H9 (cell line): ENCODE measurements around the gene TST. TPM values are rescaled to one million over a fixed set of nuclear protein-coding genes. Genes with fewer than 3 reads are reported as not detected.

Source experiments
- DNase-seq: peaks from one replicate; pipeline ENCODE4 v3.0.0-alpha.2; 2017
- H2AFZ ChIP-seq: one replicate; pipeline ENCODE4 v1.6.1; 2013; ENCODE audit warnings: mild to moderate bottlenecking, low read length, control low read depth, moderate library complexity
- H2AK5ac ChIP-seq: 2 replicates; pipeline ENCODE4 v1.6.1; 2013; ENCODE audit warnings: low read length, control low read depth, mixed read lengths; ENCODE audit not compliant: insufficient read length
- H2BK120ac ChIP-seq: one replicate; pipeline ENCODE4 v1.6.1; 2013; ENCODE audit warnings: low read depth, mild to moderate bottlenecking, low read length, control low read depth, inconsistent platforms; ENCODE audit not compliant: poor library complexity, severe bottlenecking
- H2BK12ac ChIP-seq: 2 replicates; pipeline ENCODE4 v1.6.1; 2013; ENCODE audit warnings: low read length, control low read depth, mixed read lengths, low read depth; ENCODE audit not compliant: insufficient read length
- H2BK15ac ChIP-seq: 2 replicates; pipeline ENCODE4 v1.6.1; 2013; ENCODE audit warnings: low read depth, low read length, control low read depth
- H2BK20ac ChIP-seq: one replicate; pipeline ENCODE4 v1.6.1; 2013; ENCODE audit warnings: low read depth, mild to moderate bottlenecking, low read length, control low read depth, inconsistent platforms; ENCODE audit not compliant: poor library complexity, severe bottlenecking
- H2BK5ac ChIP-seq: 2 replicates; pipeline ENCODE4 v1.6.1; 2013; ENCODE audit warnings: low read length, control low read depth, mixed read lengths; ENCODE audit not compliant: insufficient read length
- H3K14ac ChIP-seq: 2 replicates; pipeline ENCODE4 v1.6.1; 2013; ENCODE audit warnings: low read length, control low read depth; ENCODE audit not compliant: insufficient read depth
- H3K18ac ChIP-seq: 2 replicates; pipeline ENCODE4 v1.6.1; 2013; ENCODE audit warnings: low read depth, mild to moderate bottlenecking, mixed read lengths, low read length, control low read depth; ENCODE audit not compliant: insufficient read length
- H3K23ac ChIP-seq: 2 replicates; pipeline ENCODE4 v1.6.1; 2013; ENCODE audit warnings: low read length, control low read depth, mixed read lengths, low read depth; ENCODE audit not compliant: insufficient read length
- H3K23me2 ChIP-seq: 2 replicates; pipeline ENCODE4 v1.6.1; 2013; ENCODE audit warnings: low read depth, mild to moderate bottlenecking, mixed read lengths, low read length, control low read depth; ENCODE audit not compliant: insufficient read length, poor library complexity, severe bottlenecking
- H3K27ac ChIP-seq: 2 replicates; pipeline ENCODE4 v1.5.1; 2013; ENCODE audit warnings: low read length, control low read depth, mixed read lengths, low read depth; ENCODE audit not compliant: insufficient read length
- H3K27me3 ChIP-seq: 2 replicates; pipeline ENCODE4 v1.6.1; 2013; ENCODE audit warnings: low read length, control low read depth, inconsistent platforms; ENCODE audit not compliant: insufficient read depth
- H3K4ac ChIP-seq: 2 replicates; pipeline ENCODE4 v1.6.1; 2013; ENCODE audit warnings: low read depth, mild to moderate bottlenecking, control low read depth, inconsistent platforms, low read length, moderate library complexity
- H3K4me1 ChIP-seq: 2 replicates; pipeline ENCODE4 v1.6.1; 2013; ENCODE audit warnings: low read length, control low read depth, inconsistent platforms; ENCODE audit not compliant: insufficient read depth
- H3K4me2 ChIP-seq: 2 replicates; pipeline ENCODE4 v1.6.1; 2013; ENCODE audit warnings: low read length, control low read depth, mixed read lengths; ENCODE audit not compliant: insufficient read length, insufficient read depth
- H3K56ac ChIP-seq: 2 replicates; pipeline ENCODE4 v1.6.1; 2013; ENCODE audit warnings: low read depth, mild to moderate bottlenecking, mixed read lengths, low read length, control low read depth; ENCODE audit not compliant: insufficient read length
- H3K79me1 ChIP-seq: 2 replicates; pipeline ENCODE4 v1.6.1; 2013; ENCODE audit warnings: low read depth, mild to moderate bottlenecking, moderate library complexity, low read length, control low read depth, inconsistent platforms; ENCODE audit not compliant: insufficient read depth, poor library complexity, severe bottlenecking
- H3K79me2 ChIP-seq: 2 replicates; pipeline ENCODE4 v1.6.1; 2013; ENCODE audit warnings: low read length, control low read depth, inconsistent platforms; ENCODE audit not compliant: insufficient read depth
- H3K9ac ChIP-seq: 2 replicates; pipeline ENCODE4 v1.6.1; 2013; ENCODE audit warnings: low read length, control low read depth, mixed read lengths; ENCODE audit not compliant: insufficient read length; ENCODE audit errors: extremely low read depth
- H3K9me3 ChIP-seq: one replicate; pipeline ENCODE4 v1.6.1; 2013; ENCODE audit warnings: low read depth, low read length, inconsistent platforms; ENCODE audit not compliant: control insufficient read depth
- H3T11ph ChIP-seq: one replicate; pipeline ENCODE4 v1.6.1; 2013; ENCODE audit warnings: mild to moderate bottlenecking, low read length, control low read depth, inconsistent platforms
- H4K20me1 ChIP-seq: one replicate; pipeline ENCODE4 v1.6.1; 2013; ENCODE audit not compliant: control insufficient read depth, insufficient read length, insufficient read depth
- H4K5ac ChIP-seq: 2 replicates; pipeline ENCODE4 v1.6.1; 2013; ENCODE audit warnings: low read depth, mild to moderate bottlenecking, mixed read lengths, low read length, control low read depth; ENCODE audit not compliant: insufficient read length
- H4K8ac ChIP-seq: replicated peaks from 2 replicates; pipeline ENCODE4 v1.6.1; 2013; ENCODE audit warnings: low read length, control low read depth, mixed read lengths, low read depth; ENCODE audit not compliant: insufficient read length
- H4K91ac ChIP-seq: 2 replicates; pipeline ENCODE4 v1.6.1; 2013; ENCODE audit warnings: low read depth, mild to moderate bottlenecking, moderate library complexity, mixed read lengths, low read length, control low read depth; ENCODE audit not compliant: insufficient read length
- H3K27ac Mint-ChIP-seq, 3 experiments: 2 replicates in 2 of 3; 3 replicates in 1 of 3; pipeline ENCODE4 v1.8.0; 2020 to 2021; ENCODE audit warnings: mixed read lengths in 3 of 3, mild to moderate bottlenecking in 1 of 3, moderate library complexity in 1 of 3
- H3K27me3 Mint-ChIP-seq: 2 replicates; pipeline ENCODE4 v1.8.0; 2021; ENCODE audit warnings: low read depth, mild to moderate bottlenecking, moderate library complexity, mixed read lengths
- H3K36me3 Mint-ChIP-seq, 3 experiments: 2 replicates in 2 of 3; 3 replicates in 1 of 3; pipeline ENCODE4 v1.8.0; 2020 to 2021; ENCODE audit warnings: low read depth in 3 of 3, mixed read lengths in 3 of 3; ENCODE audit not compliant: insufficient read depth in 1 of 3
- H3K4me1 Mint-ChIP-seq, 2 experiments: 2 replicates each; pipeline ENCODE4 v1.8.0; 2020; ENCODE audit warnings: mixed read lengths in 2 of 2
- H3K4me3 Mint-ChIP-seq, 2 experiments: 2 replicates in 1 of 2; 3 replicates in 1 of 2; pipeline ENCODE4 v1.8.0; 2020 to 2021; ENCODE audit warnings: mild to moderate bottlenecking in 2 of 2, mixed read lengths in 2 of 2, moderate library complexity in 1 of 2
- H3K9me3 Mint-ChIP-seq, 2 experiments: 2 replicates in 1 of 2; 3 replicates in 1 of 2; pipeline ENCODE4 v1.8.0; 2020; ENCODE audit warnings: mild to moderate bottlenecking in 2 of 2, mixed read lengths in 2 of 2, moderate library complexity in 1 of 2
- WGBS: extraction: QIAGEN DNeasy Blood & Tissue Kit; methylation state at CpG from one replicate; pipeline ENCODE4 v1.1.7; 2013; ENCODE audit warnings: missing lambda C conversion rate, low lambda C conversion rate, mixed read lengths; ENCODE audit not compliant: insufficient read length; ENCODE audit errors: extremely low coverage; 5-methylcytosine and 5-hydroxymethylcytosine counted together
- total RNA-seq: library from RNA; stranded (reverse); gene quantifications from 2 replicates; pipeline ENCODE4 v1.2.1, GENCODE V29; 2021
- TF ChIP-seq, protein P1 (sequence below): fragments of 200-600 bp; sonication (generic); conservative IDR thresholded peaks from 3 replicates; pipeline ENCODE4 v1.8.0; 2021; ENCODE audit warnings: antibody characterized with exemption, mild to moderate bottlenecking

Gene TST
- total RNA-seq, 1 experiment from 2014 or later, result 31.9 TPM

DNA sequence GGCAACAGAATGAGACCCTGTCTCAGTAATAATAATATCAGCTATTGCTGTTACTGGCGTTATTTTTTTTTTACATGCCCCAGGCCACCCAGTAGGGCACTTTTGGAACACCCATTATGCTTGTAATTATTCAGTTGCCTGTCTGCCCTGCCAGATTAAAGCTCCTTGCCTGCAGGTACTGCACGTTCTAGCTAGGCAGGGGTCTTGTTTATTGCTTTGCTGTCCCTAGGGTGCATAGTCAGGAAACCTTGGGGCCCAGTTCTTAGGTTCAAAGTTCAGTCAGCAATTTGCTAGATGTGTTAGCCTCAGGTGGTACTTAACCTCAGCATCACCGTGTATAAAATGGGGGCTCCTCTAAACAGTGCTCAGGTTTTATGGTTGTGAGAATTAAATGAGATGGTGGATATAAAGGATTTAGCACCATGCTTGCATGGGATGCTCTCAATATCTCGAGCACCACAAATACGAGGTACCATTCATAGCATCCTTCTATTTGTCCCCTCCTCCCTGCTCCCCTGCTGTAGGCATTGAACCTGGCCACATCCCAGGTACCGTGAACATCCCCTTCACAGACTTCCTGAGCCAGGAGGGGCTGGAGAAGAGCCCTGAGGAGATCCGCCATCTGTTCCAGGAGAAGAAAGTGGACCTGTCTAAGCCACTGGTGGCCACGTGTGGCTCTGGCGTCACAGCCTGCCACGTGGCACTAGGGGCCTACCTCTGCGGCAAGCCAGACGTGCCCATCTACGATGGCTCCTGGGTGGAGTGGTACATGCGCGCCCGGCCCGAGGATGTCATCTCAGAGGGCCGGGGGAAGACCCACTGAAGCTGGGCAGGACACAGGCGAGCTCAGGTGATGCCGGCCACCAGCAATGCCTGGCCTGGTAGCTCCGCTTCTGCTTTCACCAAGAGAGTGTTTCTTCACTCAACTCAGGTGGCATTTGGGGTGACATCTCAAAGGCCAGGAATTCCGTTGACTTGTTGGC, 9.7 kb upstream of the TST start:
- Mint-ChIP-seq H3K27me3 (peaks cover 3% of the 10 kb centered on the region; the same call in 1 of the 2 replicates), H3K4me1 (peaks cover 37% of the 10 kb centered on the region in 2 experiments), H3K36me3 (peaks cover 16 to 53% (median 45%) of the 10 kb centered on the region in 3 experiments; a peak in 6 of 7 replicates), H3K27ac (no peak overlapping the region; a peak in 1 of 7 replicates), H3K4me3 (no peak overlapping the region), H3K9me3 (no peaks in the 10 kb centered on the region)
- H3K4me2 ChIP-seq, result no peak overlapping the region
- no peak overlapping the region for H3K23ac ChIP-seq
- H3K9ac ChIP-seq, result no peak overlapping the region
- H2BK20ac ChIP-seq, result no peak overlapping the region
- no peak overlapping the region for H4K8ac ChIP-seq
- WGBS, result no CpG with 5 or more reads among the region's 22 CpGs
- H3K4ac ChIP-seq, result no peak overlapping the region
- no peak overlapping the region for H3T11ph ChIP-seq
- no peak overlapping the region for H3K14ac ChIP-seq
- H3K18ac ChIP-seq, result no peak overlapping the region
- no peaks in the 10 kb centered on the region for H3K23me2 ChIP-seq
- H3K79me2 ChIP-seq, result no peaks in the 10 kb centered on the region
- H3K9me3 ChIP-seq, result no peaks in the 10 kb centered on the region
- no peak overlapping the region for H4K5ac ChIP-seq
- H4K20me1 ChIP-seq, result peaks cover 3% of the 10 kb centered on the region
- H3K79me1 ChIP-seq, result no peaks in the 10 kb centered on the region
- H3K27me3 ChIP-seq, result no peaks in the 10 kb centered on the region
- no peak overlapping the region for H2BK15ac ChIP-seq
- H4K91ac ChIP-seq, result no peak overlapping the region
- no peak overlapping the region for H3K56ac ChIP-seq
- H3K27ac ChIP-seq, result no peak overlapping the region
- H2AK5ac ChIP-seq, result no peak overlapping the region
- no peak for DNase-seq
- no peak overlapping the region for H2BK12ac ChIP-seq
- H2BK5ac ChIP-seq, result no peak overlapping the region
- no peak overlapping the region for H2BK120ac ChIP-seq
- no peak overlapping the region for H2AFZ ChIP-seq
- H3K4me1 ChIP-seq, result no peaks in the 10 kb centered on the region; the same call in 1 of the 2 replicates
- TF ChIP-seq, protein P1, sequence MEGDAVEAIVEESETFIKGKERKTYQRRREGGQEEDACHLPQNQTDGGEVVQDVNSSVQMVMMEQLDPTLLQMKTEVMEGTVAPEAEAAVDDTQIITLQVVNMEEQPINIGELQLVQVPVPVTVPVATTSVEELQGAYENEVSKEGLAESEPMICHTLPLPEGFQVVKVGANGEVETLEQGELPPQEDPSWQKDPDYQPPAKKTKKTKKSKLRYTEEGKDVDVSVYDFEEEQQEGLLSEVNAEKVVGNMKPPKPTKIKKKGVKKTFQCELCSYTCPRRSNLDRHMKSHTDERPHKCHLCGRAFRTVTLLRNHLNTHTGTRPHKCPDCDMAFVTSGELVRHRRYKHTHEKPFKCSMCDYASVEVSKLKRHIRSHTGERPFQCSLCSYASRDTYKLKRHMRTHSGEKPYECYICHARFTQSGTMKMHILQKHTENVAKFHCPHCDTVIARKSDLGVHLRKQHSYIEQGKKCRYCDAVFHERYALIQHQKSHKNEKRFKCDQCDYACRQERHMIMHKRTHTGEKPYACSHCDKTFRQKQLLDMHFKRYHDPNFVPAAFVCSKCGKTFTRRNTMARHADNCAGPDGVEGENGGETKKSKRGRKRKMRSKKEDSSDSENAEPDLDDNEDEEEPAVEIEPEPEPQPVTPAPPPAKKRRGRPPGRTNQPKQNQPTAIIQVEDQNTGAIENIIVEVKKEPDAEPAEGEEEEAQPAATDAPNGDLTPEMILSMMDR, result no peak
